Neural crest cell (in vitro differentiated cells): ENCODE results near the gene RHBG. TPM values are rescaled to one million over a fixed set of nuclear protein-coding genes. Genes with fewer than 3 reads are reported as not detected.
"Not testable (repeated sequence)": the region's sequence is repeated elsewhere in the genome, so short reads cannot be mapped to it uniquely, and the experiment has no call there.

Experiments
- DNase-seq: peaks from one replicate; pipeline ENCODE4 v3.0.0; 2021; ENCODE audit warnings: low read depth, mixed read lengths, low spot score
- H3K27ac Mint-ChIP-seq: one replicate; pipeline ENCODE4 v1.8.0; 2021; ENCODE audit warnings: mild to moderate bottlenecking, mixed read lengths; ENCODE audit not compliant: unreplicated experiment
- H3K27me3 Mint-ChIP-seq: 2 replicates; pipeline ENCODE4 v1.8.0; 2021; ENCODE audit warnings: low read depth, mild to moderate bottlenecking, mixed read lengths
- H3K36me3 Mint-ChIP-seq: 2 replicates; pipeline ENCODE4 v1.8.0; 2021; ENCODE audit warnings: low read depth, mild to moderate bottlenecking, mixed read lengths
- H3K4me1 Mint-ChIP-seq: 2 replicates; pipeline ENCODE4 v1.8.0; 2021; ENCODE audit warnings: mixed read lengths
- H3K4me3 Mint-ChIP-seq: one replicate; pipeline ENCODE4 v1.8.0; 2021; ENCODE audit warnings: mild to moderate bottlenecking, mixed read lengths
- H3K9me3 Mint-ChIP-seq: 2 replicates; pipeline ENCODE4 v1.8.0; 2021; ENCODE audit warnings: mixed read lengths
- total RNA-seq: library from RNA; stranded (reverse); gene quantifications from 2 replicates; pipeline ENCODE4 v1.2.1, GENCODE V29; 2021
- TF ChIP-seq, protein P1 (sequence below): fragments of 200-600 bp; sonication (generic); conservative IDR thresholded peaks from 2 replicates; pipeline ENCODE4 v1.5.0; 2021; ENCODE audit warnings: antibody characterized with exemption, mild to moderate bottlenecking

Gene RHBG
- total RNA-seq, 1 donor from 2014 or later = not detected

DNA sequence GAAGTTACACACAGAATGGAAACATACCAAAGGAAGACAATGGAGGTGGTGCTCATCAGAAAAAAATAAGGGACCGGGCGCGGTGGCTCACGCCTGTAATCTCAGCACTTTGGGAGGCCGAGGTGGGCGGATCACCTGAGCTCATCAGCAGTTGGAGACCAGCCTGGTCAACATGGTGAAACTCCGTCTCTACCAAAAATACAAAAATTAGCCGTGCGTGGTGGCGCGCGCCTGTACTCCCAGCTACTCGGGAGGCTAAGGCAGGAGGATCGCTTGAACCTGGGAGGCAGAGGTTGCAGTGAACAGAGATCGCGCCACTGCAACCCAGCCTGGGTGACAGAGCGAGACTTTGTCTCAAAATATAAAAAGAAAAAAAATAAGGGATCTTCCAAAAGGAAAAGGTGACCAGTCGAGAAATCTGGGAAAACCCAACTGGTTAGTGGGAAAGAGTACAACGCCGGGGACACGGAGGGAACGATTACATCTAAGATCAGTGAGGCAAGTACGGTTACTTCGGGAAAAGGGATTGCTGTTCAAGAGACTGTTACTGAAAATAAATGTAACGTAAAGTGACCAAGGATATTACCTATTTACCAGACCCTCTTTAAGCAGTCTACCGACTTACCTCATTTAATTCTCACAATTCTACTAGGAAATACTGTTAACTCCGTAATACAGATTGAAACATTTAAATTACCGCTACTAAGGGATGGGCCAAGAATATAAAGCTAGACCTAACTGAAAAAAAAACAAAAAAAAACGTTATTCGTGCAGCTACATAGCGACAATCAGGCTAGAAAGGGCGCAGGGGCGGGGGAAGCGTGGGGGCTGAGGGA, 31.7 kb upstream of the RHBG start:
- Mint-ChIP-seq H3K27me3 (no peaks in the 10 kb centered on the region), H3K4me1 (peaks cover 37% of the 10 kb centered on the region), H3K27ac (peak overlapping the region; percentile 85), H3K4me3 (peak overlapping the region; percentile 98), H3K36me3 (peaks cover 11% of the 10 kb centered on the region), H3K9me3 (no peaks in the 10 kb centered on the region)
- no peak for DNase-seq
- TF ChIP-seq, protein P1, sequence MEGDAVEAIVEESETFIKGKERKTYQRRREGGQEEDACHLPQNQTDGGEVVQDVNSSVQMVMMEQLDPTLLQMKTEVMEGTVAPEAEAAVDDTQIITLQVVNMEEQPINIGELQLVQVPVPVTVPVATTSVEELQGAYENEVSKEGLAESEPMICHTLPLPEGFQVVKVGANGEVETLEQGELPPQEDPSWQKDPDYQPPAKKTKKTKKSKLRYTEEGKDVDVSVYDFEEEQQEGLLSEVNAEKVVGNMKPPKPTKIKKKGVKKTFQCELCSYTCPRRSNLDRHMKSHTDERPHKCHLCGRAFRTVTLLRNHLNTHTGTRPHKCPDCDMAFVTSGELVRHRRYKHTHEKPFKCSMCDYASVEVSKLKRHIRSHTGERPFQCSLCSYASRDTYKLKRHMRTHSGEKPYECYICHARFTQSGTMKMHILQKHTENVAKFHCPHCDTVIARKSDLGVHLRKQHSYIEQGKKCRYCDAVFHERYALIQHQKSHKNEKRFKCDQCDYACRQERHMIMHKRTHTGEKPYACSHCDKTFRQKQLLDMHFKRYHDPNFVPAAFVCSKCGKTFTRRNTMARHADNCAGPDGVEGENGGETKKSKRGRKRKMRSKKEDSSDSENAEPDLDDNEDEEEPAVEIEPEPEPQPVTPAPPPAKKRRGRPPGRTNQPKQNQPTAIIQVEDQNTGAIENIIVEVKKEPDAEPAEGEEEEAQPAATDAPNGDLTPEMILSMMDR = no peak

DNA sequence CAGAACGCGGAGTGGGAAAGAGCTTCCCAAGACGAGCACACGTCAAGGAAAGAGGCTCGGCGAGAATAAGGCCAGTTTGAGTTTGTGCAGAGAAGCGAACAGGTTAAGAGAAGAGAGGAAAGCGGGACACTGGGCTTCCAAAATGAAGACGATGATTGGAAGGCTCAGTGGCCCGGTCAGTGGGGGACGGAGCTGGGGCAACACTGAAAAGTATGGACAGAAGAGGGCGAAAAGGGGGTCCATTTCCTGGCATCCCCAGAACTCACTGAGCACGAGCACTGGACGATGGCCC, 31.2 kb upstream of the RHBG start:
- no peaks in the 10 kb centered on the region for H3K27me3 Mint-ChIP-seq
- DNase-seq = no peak
- H3K4me1 Mint-ChIP-seq = peaks cover 40% of the 10 kb centered on the region
- peak overlapping the region; percentile 85 for H3K27ac Mint-ChIP-seq
- TF ChIP-seq, protein P1 = no peak
- H3K36me3 Mint-ChIP-seq = peaks cover 11% of the 10 kb centered on the region
- peak overlapping the region; percentile 98 for H3K4me3 Mint-ChIP-seq
- no peaks in the 10 kb centered on the region for H3K9me3 Mint-ChIP-seq

DNA sequence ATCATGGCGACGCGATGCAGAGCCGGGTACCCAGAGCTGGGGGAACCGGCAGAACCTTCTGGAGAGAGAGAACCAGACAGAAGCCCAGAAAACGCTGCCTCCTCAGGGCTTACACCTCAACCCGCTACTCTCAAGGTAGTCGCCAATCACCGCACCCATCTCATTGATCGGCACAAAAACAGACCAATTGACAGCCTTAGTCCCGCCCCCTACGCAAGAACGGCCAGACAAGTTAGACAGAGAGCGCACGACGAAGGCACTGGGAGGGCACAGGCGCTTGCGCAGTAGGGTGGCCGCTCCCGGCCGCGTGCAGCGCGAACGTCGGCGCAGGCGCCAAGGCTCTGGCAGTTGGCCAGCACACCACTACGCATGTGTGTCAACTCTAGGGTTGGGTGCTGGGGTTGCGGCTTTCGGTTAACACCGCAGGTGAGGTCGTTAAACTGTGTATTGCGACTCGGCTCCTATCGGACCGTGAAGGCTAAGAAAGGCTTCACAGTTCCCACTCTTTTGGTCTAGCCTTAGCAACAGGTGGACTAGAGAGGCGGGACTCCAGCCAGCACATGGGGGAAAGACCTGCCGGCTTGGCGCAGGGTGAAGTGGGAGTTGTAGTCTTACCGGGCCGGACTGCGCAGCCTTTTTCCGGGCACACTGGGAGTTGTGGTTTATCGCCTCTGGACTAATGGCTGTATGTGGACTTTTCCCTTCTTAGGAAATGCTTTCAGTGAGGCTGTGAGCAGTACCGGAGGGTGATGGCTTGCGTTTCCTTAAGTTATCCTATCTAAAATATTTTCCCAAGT, 30.6 kb upstream of the RHBG start, which contains the start of the genes CCT3 and TSACC:
CCT3 (minus strand) TSS at position 113 of the 797 bp plus-strand sequence; CDS start at position 5, 108 bp downstream.
TSACC (plus strand) TSS at position 347 of the 797 bp plus-strand sequence. CDS start 1,232 bp downstream, outside the sequence.
- peak within 1 kb of the TSS; percentile 98 for H3K4me3 Mint-ChIP-seq
- peak within 1 kb of the TSS; percentile 95 for H3K27ac Mint-ChIP-seq
- peaks cover 40% of the 10 kb centered on the region for H3K4me1 Mint-ChIP-seq
- peak; percentile 100 for DNase-seq
- H3K36me3 Mint-ChIP-seq = peaks cover 11% of the 10 kb centered on the region
- TF ChIP-seq, protein P1 = no peak
- peaks cover 2% of the 10 kb centered on the region for H3K27me3 Mint-ChIP-seq
- no peaks in the 10 kb centered on the region for H3K9me3 Mint-ChIP-seq

DNA sequence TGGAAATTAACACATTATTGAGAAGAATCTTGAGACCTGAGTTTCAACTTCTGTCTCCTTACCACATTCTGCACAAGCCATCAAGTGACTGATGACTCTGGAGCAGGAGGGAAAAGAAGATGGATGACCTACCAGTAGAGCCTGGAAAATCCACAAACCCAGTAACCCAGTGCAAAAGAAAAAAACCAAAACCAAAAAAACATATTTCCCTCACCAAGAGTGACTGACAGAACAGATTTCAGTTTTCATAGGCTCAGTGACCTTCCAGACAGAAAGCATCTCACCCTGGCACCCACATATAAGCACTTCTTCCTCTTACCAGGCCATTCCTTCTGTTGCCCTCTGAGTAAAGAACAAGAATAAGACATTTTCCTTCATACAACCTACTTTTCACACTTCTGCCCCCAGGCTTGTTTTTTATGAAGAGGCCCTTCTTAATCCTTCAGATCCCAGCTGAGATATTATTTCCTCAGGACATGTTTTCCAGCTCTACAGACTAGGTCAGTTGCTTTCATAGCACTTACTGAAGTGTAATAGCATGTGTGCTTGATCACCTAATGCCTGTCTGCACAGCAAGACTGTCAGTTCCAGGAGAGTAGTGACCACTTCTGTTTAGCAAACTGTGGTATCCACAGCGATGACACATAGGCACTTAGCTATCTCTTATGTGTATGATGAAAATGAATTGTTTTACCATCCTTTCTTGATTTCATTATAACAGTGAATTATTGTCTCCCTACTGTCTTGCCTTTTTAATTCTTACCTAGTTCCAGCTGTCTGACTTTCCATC, 26.6 kb upstream of the RHBG start:
- Mint-ChIP-seq H3K4me3 (no peak overlapping the region), H3K9me3 (no peaks in the 10 kb centered on the region), H3K27ac (no peak overlapping the region), H3K36me3 (no peaks in the 10 kb centered on the region), H3K27me3 (peaks cover 24% of the 10 kb centered on the region), H3K4me1 (peaks cover 15% of the 10 kb centered on the region)
- no peak for DNase-seq
- TF ChIP-seq, protein P1 = no peak

DNA sequence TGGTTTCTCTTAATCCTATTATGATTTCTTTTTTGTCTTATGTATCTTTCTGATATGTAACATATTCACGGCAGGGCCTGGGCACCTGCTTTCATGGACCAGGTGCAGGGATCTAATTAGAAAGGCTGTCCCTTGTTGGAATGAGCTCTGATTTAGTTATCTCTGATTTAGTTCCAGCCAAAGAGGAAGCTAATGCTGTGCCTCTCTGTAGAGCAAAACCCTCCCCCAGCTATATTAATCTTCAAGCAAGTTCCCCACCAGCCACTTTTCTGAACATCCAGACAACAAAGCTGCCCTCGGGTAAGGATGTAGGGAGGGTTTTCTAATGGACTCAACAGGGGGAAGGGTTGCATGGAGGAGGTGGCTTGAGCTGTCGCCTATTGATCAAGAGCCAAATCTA, 24.6 kb upstream of the RHBG start:
- no peak overlapping the region for H3K27ac Mint-ChIP-seq
- H3K4me1 Mint-ChIP-seq = peaks cover 4% of the 10 kb centered on the region
- no peaks in the 10 kb centered on the region for H3K9me3 Mint-ChIP-seq
- H3K4me3 Mint-ChIP-seq = no peak overlapping the region
- no peak for DNase-seq
- H3K27me3 Mint-ChIP-seq = peaks cover 40% of the 10 kb centered on the region
- TF ChIP-seq, protein P1 = no peak
- H3K36me3 Mint-ChIP-seq = no peaks in the 10 kb centered on the region

DNA sequence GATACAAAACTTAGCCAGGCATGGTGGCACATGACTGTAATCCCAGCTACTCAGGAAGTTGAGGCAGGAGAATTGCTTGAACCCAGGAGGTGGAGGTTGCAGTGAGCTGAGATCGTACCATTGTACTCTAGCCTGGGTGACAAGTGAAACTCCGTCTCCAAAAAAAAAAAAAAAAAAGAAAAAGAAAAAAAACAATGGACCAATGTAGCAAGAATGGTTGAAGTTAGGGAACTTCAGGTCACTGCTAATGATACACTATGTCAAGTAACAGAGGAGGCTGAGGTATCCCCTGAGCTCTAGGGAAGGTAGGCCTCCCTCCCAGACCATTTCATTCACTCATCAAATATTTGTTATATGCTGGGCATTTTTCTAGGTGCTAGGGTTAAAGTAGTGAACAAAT, 23.0 kb upstream of the RHBG start:
- H3K27me3 Mint-ChIP-seq = peaks cover 53% of the 10 kb centered on the region
- not testable (repeated sequence) for H3K9me3 Mint-ChIP-seq, H3K4me3 Mint-ChIP-seq, DNase-seq, H3K36me3 Mint-ChIP-seq, H3K4me1 Mint-ChIP-seq, H3K27ac Mint-ChIP-seq
